HEK293 (cell line): Measurements from ENCODE around the gene FA2H.

Experiments
- SALL2 ChIP-seq: fragments of 450-650 bp; formaldehyde crosslinking; IDR thresholded peaks from 2 replicates; pipeline ENCODE4 v1.5.0; 2017; ENCODE audit warnings: missing biosample characterization, mild to moderate bottlenecking, missing genetic modification characterization, borderline replicate concordance
- YY2 ChIP-seq: fragments of 450-650 bp; formaldehyde crosslinking; IDR thresholded peaks from 2 replicates; pipeline ENCODE4 v1.5.1; 2016; ENCODE audit warnings: missing biosample characterization, missing genetic modification characterization
- ZBTB17 ChIP-seq: fragments of 450-650 bp; formaldehyde crosslinking; IDR thresholded peaks from 2 replicates; pipeline ENCODE4 v1.5.1; 2016; ENCODE audit warnings: missing biosample characterization, missing genetic modification characterization
- ZBTB20 ChIP-seq: fragments of 450-650 bp; formaldehyde crosslinking; IDR thresholded peaks from 2 replicates; pipeline ENCODE4 v1.5.1; 2016; ENCODE audit warnings: missing biosample characterization, missing genetic modification characterization
- ZBTB7A ChIP-seq: fragments of 450-650 bp; formaldehyde crosslinking; IDR thresholded peaks from 2 replicates; pipeline ENCODE4 v1.5.1; 2016; ENCODE audit warnings: low read depth, missing biosample characterization, missing genetic modification characterization
- ZNF10 ChIP-seq: fragments of 450-650 bp; formaldehyde crosslinking; IDR thresholded peaks from 2 replicates; pipeline ENCODE4 v1.5.1; 2017; ENCODE audit warnings: missing biosample characterization, missing genetic modification characterization
- ZNF274 ChIP-seq, 2 experiments: fragments of 200-500 bp in 1 of 2; fragments of 450-650 bp in 1 of 2; sonication (Bioruptor generic) in 1 of 2; formaldehyde crosslinking in 1 of 2; IDR thresholded peaks; 2 replicates each; pipeline versions ENCODE4 v1.5.1 to v1.6.1; 2014 to 2016; ENCODE audit warnings: borderline replicate concordance in 1 of 2, inconsistent platforms in 1 of 2, low read length in 1 of 2, missing biosample characterization in 1 of 2, missing genetic modification characterization in 1 of 2
- ZNF416 ChIP-seq: fragments of 450-650 bp; formaldehyde crosslinking; IDR thresholded peaks from 2 replicates; pipeline ENCODE4 v1.5.1; 2016; ENCODE audit warnings: missing biosample characterization, missing genetic modification characterization
- TF ChIP-seq, protein P1 (sequence below): fragments of 450-650 bp; formaldehyde crosslinking; IDR thresholded peaks from 2 replicates; pipeline ENCODE4 v1.5.1; 2016; ENCODE audit warnings: missing biosample characterization, missing genetic modification characterization
- TF ChIP-seq, protein P2 (sequence below): fragments of 450-650 bp; formaldehyde crosslinking; IDR thresholded peaks from 2 replicates; pipeline ENCODE4 v1.5.1; 2016; ENCODE audit warnings: missing biosample characterization, missing genetic modification characterization

DNA sequence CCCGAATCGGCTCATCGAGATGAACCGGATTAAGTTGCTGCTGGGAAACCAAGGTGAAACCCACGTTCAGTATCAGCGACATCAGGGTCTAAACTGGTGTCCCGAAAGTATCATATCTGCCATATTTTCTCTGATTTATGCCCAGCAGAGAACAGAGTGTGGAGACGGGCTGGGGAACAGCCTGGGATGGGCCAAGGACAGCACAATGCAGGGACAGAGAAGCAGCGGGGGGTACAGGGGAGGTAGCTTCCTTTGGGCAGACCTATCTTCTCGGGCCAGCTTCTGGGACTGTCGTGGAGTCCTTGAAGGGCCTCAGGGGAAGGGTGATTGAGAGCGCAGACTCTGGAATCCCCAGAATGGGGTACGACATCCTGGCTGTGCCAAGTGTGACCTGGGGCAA is 56.5 kb downstream of the FA2H start:
- TF ChIP-seq ZNF416 (tag by site-specific recombination) (no peak), ZBTB17 (tag by site-specific recombination) (no peak), ZBTB20 (tag by site-specific recombination) (no peak), YY2 (tag by site-specific recombination) (no peak), SALL2 (tag by site-specific recombination) (no peak), ZNF274 (IDR thresholded peaks at IDR 0.05; ENCODE audit: low read length) (no peak), ZNF274 (tag by site-specific recombination; IDR thresholded peaks at IDR 0.05; ENCODE audit: borderline replicate concordance) (no peak), ZBTB7A (tag by site-specific recombination) (no peak), ZNF10 (tag by site-specific recombination) (no peak)
- TF ChIP-seq, protein P1, sequence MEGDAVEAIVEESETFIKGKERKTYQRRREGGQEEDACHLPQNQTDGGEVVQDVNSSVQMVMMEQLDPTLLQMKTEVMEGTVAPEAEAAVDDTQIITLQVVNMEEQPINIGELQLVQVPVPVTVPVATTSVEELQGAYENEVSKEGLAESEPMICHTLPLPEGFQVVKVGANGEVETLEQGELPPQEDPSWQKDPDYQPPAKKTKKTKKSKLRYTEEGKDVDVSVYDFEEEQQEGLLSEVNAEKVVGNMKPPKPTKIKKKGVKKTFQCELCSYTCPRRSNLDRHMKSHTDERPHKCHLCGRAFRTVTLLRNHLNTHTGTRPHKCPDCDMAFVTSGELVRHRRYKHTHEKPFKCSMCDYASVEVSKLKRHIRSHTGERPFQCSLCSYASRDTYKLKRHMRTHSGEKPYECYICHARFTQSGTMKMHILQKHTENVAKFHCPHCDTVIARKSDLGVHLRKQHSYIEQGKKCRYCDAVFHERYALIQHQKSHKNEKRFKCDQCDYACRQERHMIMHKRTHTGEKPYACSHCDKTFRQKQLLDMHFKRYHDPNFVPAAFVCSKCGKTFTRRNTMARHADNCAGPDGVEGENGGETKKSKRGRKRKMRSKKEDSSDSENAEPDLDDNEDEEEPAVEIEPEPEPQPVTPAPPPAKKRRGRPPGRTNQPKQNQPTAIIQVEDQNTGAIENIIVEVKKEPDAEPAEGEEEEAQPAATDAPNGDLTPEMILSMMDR (tag by site-specific recombination): no peak
- TF ChIP-seq, protein P2, sequence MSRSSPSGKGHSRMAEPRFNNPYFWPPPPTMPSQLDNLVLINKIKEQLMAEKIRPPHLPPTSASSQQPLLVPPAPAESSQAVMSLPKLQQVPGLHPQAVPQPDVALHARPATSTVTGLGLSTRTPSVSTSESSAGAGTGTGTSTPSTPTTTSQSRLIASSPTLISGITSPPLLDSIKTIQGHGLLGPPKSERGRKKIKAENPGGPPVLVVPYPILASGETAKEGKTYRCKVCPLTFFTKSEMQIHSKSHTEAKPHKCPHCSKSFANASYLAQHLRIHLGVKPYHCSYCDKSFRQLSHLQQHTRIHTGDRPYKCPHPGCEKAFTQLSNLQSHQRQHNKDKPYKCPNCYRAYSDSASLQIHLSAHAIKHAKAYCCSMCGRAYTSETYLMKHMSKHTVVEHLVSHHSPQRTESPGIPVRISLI (tag by site-specific recombination): no peak
